ENCODE data around the gene NAXD. TPM values are rescaled to one million over a fixed set of nuclear protein-coding genes. Genes with fewer than 3 reads are reported as not detected.

NAXD gene
- total and polyA plus RNA-seq, 2 of the 4 experiments (the other 2 are of a cell fraction), result 10.2 to 27.2 TPM

DNA sequence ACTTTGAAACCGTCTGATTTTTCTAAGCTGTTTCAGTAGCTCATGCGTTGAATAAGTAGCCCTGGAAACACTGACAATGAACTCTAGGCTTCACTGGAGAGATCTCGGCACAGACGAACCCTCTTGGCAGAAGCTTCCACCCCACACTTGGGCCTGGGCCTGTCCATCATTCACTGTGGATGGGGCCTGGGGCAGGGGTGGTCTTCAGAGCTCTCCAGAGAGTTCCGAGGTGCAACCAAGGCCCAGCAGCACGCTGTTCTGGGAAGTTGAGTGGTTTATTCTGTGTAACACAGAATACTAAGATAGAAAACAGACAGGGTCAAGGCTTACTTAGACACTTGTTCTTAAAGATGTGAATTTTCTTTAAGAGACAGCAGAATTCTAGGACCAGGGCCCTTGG is 21.9 kb downstream of the NAXD start:
- no peaks in the 10 kb centered on the region for H3K9me3 ChIP-seq (ENCODE audit: control insufficient read depth, insufficient read depth, low read length)
- H2BK20ac ChIP-seq (ENCODE audit: low read depth, low read length), result no peak overlapping the region
- no peak overlapping the region for H4K5ac ChIP-seq (ENCODE audit: low read depth, low read length)
- peaks cover 71% of the 10 kb centered on the region for H3K36me3 ChIP-seq (ENCODE audit: control insufficient read depth, insufficient read depth, low read length)
- H3K27me3 ChIP-seq (ENCODE audit: control insufficient read depth, insufficient read depth, low read length), result no peaks in the 10 kb centered on the region
- H3K4ac ChIP-seq (ENCODE audit: low read depth, low read length), result no peak overlapping the region
- intact Hi-C loops (cut with micrococcal nuclease) (no loop called here), in situ Hi-C loops (cut with MboI; ENCODE audit: low sequenced_read_pairs) (no loop called here), dilution Hi-C loops (cut with HindIII; ENCODE audit: low sequenced_read_pairs, unreplicated experiment) (no loop called here)
- H2BK120ac ChIP-seq (ENCODE audit: low read depth, low read length), result no peak overlapping the region
- no peak overlapping the region for H3K4me3 ChIP-seq (ENCODE audit: insufficient read depth, low read depth, low read length)
- POLR2A ChIA-PET (ENCODE audit: unreplicated experiment), result no interaction called here
- no peak overlapping the region for H3K56ac ChIP-seq (ENCODE audit: extremely low read depth, insufficient read depth, low read length)
- H3K27ac ChIP-seq (ENCODE audit: insufficient read depth, low read length), result no peak overlapping the region
- no peak overlapping the region for H2AK9ac ChIP-seq (replicated peaks; ENCODE audit: low read depth, low read length, poor library complexity)
- no peak overlapping the region for H2AK5ac ChIP-seq (ENCODE audit: low read depth, low read length)
- no TSS peak for BruUV-seq (replicated peaks)
- no peak overlapping the region for H2BK5ac ChIP-seq (ENCODE audit: low read depth, low read length, poor library complexity, severe bottlenecking)
- DNase-seq, result no peak
- H3K4me1 ChIP-seq (ENCODE audit: control insufficient read depth, insufficient read depth, low read length), result peaks cover 5% of the 10 kb centered on the region; the same call in 1 of the 2 replicates
- H2AFZ ChIP-seq (replicated peaks; ENCODE audit: low read length, poor library complexity), result no peak overlapping the region
- H3K9ac ChIP-seq (ENCODE audit: low read depth, low read length), result no peak overlapping the region
- H2BK15ac ChIP-seq (ENCODE audit: low read depth, low read length), result no peak overlapping the region
- H4K91ac ChIP-seq (ENCODE audit: insufficient read depth, low read depth, low read length), result no peak overlapping the region
- no peak overlapping the region for H3K23ac ChIP-seq (ENCODE audit: low read depth, low read length)
- no peak overlapping the region for H4K8ac ChIP-seq (ENCODE audit: low read depth in 2 of 2, low read length in 2 of 2)
- H3K79me1 ChIP-seq (ENCODE audit: low read depth in 1 of 2, low read length in 2 of 2), result peaks cover 14 to 49% of the 10 kb centered on the region in 2 experiments
- ATAC-seq (ENCODE audit: low read depth), result no peak
- peaks cover 44% of the 10 kb centered on the region for H4K20me1 ChIP-seq (ENCODE audit: insufficient read depth, low read length)
- CTCF ChIA-PET, result interaction anchor here (0.7 kb wide), 1 partner anchor 182 kb away, joined by 3 read pairs; no protein-coding TSS in a partner anchor
- WGBS, 2 experiments (ENCODE audit: extremely low coverage in 2 of 2, insufficient read length in 1 of 2), result 100% methylated on average over 1 of the region's 6 CpGs; no CpG with 5 or more reads in 1 of the 2 experiments
- TF ChIP-seq CHD1 (IDR thresholded peaks at IDR 0.05; ENCODE audit: low read depth, low read length) (no peak), FOS (IDR thresholded peaks at IDR 0.05; ENCODE audit: low read depth, low read length) (no peak), POLR2A (IDR thresholded peaks at IDR 0.05; ENCODE audit: low read depth, low read length) (no peak), BHLHE40 (IDR thresholded peaks at IDR 0.05; ENCODE audit: low read depth, low read length) (no peak), MAFK (IDR thresholded peaks at IDR 0.05; ENCODE audit: low read depth, low read length) (no peak), MXI1 (IDR thresholded peaks at IDR 0.05; ENCODE audit: borderline replicate concordance, low read depth, low read length) (no peak), MAZ (IDR thresholded peaks at IDR 0.05; ENCODE audit: borderline replicate concordance, low read depth, low read length) (no peak), RAD21 (IDR thresholded peaks at IDR 0.05; ENCODE audit: low read length) (no peak), NFE2L2 (IDR thresholded peaks at IDR 0.05; ENCODE audit: low read depth, low read length) (no peak), RCOR1 (IDR thresholded peaks at IDR 0.05; ENCODE audit: insufficient replicate concordance, low read length) (no peak)
- TF ChIP-seq, protein P1, sequence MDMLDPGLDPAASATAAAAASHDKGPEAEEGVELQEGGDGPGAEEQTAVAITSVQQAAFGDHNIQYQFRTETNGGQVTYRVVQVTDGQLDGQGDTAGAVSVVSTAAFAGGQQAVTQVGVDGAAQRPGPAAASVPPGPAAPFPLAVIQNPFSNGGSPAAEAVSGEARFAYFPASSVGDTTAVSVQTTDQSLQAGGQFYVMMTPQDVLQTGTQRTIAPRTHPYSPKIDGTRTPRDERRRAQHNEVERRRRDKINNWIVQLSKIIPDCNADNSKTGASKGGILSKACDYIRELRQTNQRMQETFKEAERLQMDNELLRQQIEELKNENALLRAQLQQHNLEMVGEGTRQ (IDR thresholded peaks at IDR 0.05; ENCODE audit: low read depth, low read length), result no peak
- TF ChIP-seq, protein P2, sequence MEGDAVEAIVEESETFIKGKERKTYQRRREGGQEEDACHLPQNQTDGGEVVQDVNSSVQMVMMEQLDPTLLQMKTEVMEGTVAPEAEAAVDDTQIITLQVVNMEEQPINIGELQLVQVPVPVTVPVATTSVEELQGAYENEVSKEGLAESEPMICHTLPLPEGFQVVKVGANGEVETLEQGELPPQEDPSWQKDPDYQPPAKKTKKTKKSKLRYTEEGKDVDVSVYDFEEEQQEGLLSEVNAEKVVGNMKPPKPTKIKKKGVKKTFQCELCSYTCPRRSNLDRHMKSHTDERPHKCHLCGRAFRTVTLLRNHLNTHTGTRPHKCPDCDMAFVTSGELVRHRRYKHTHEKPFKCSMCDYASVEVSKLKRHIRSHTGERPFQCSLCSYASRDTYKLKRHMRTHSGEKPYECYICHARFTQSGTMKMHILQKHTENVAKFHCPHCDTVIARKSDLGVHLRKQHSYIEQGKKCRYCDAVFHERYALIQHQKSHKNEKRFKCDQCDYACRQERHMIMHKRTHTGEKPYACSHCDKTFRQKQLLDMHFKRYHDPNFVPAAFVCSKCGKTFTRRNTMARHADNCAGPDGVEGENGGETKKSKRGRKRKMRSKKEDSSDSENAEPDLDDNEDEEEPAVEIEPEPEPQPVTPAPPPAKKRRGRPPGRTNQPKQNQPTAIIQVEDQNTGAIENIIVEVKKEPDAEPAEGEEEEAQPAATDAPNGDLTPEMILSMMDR (conservative IDR thresholded peaks at IDR 0.05; ENCODE audit: low read depth, low read length), result no peak
- H3K4me2 ChIP-seq (ENCODE audit: low read depth, low read length), result no peak overlapping the region
- no peak overlapping the region for H3K18ac ChIP-seq (ENCODE audit: low read depth, low read length)
- H3K9me1 ChIP-seq (ENCODE audit: insufficient read depth, low read length), result peaks cover 24% of the 10 kb centered on the region
- H3K14ac ChIP-seq (replicated peaks; ENCODE audit: low read depth, low read length), result no peak overlapping the region
